ENCODE results near the gene LILRA2.
"Not testable (repeated sequence)": the region's sequence is repeated elsewhere in the genome, so short reads cannot be mapped to it uniquely, and the experiment has no call there.

The LILRA2 gene

GRCh38 chr19:54573330-54573872, at the start of gene LILRA2:
Gene LILRA2 (plus strand): TSS chr19:54573790. CDS start chr19:54573879, 89 bp downstream.
- peak; percentile 16 for DNase-seq (ENCODE audit: low spot score)

- no peak for DNase-seq (ENCODE audit: low spot score)
Observed at GRCh38 chr19:54525636-54526035, 48.0 kb upstream of the LILRA2 start.

GRCh38 chr19:54526972-54527371, 46.6 kb upstream of the LILRA2 start:
- DNase-seq (ENCODE audit: low spot score) = no peak

- DNase-seq (ENCODE audit: low spot score) = no peak
Observed at GRCh38 chr19:54530866-54531265, 42.7 kb upstream of the LILRA2 start.

- peak; percentile 64 for DNase-seq (ENCODE audit: low spot score)
Observed at GRCh38 chr19:54532528-54532927, 41.1 kb upstream of the LILRA2 start.

- DNase-seq (ENCODE audit: low spot score) = no peak
Observed at GRCh38 chr19:54533476-54533875, 40.1 kb upstream of the LILRA2 start.

- no peak for DNase-seq (ENCODE audit: low spot score)
Observed at GRCh38 chr19:54534156-54534555, 39.4 kb upstream of the LILRA2 start.

GRCh38 chr19:54535601-54536000, 38.0 kb upstream of the LILRA2 start:
- no peak for DNase-seq (ENCODE audit: low spot score)

GRCh38 chr19:54536956-54537355, 36.6 kb upstream of the LILRA2 start:
- no peak for DNase-seq (ENCODE audit: low spot score)

GRCh38 chr19:54541712-54542111, 31.9 kb upstream of the LILRA2 start:
- DNase-seq (ENCODE audit: low spot score) = no peak

GRCh38 chr19:54548806-54549205, 24.8 kb upstream of the LILRA2 start:
- DNase-seq (ENCODE audit: low spot score) = no peak

GRCh38 chr19:54549224-54549623, 24.4 kb upstream of the LILRA2 start:
- DNase-seq (ENCODE audit: low spot score) = no peak

- no peak for DNase-seq (ENCODE audit: low spot score)
Observed at GRCh38 chr19:54551293-54551692, 22.3 kb upstream of the LILRA2 start.

GRCh38 chr19:54551950-54552912, 21.4 kb upstream of the LILRA2 start:
- peak; percentile 28 for DNase-seq (ENCODE audit: low spot score)

GRCh38 chr19:54552913-54553310, 20.7 kb upstream of the LILRA2 start:
- no peak for DNase-seq (ENCODE audit: low spot score)

GRCh38 chr19:54554006-54554405, 19.6 kb upstream of the LILRA2 start:
- no peak for DNase-seq (ENCODE audit: low spot score)

- DNase-seq (ENCODE audit: low spot score) = no peak
Observed at GRCh38 chr19:54554896-54555295, 18.7 kb upstream of the LILRA2 start.

GRCh38 chr19:54556194-54556593, 17.4 kb upstream of the LILRA2 start:
- DNase-seq (ENCODE audit: low spot score) = no peak

- no peak for DNase-seq (ENCODE audit: low spot score)
Observed at GRCh38 chr19:54558339-54558738, 15.3 kb upstream of the LILRA2 start.

- DNase-seq (ENCODE audit: low spot score) = no peak
Observed at GRCh38 chr19:54560881-54561385, 12.7 kb upstream of the LILRA2 start.

- DNase-seq (ENCODE audit: low spot score) = no peak
Observed at GRCh38 chr19:54561840-54562239, 11.8 kb upstream of the LILRA2 start.

- not testable (repeated sequence) for DNase-seq (ENCODE audit: low spot score)
Observed at GRCh38 chr19:54563206-54563605, 10.4 kb upstream of the LILRA2 start.

GRCh38 chr19:54570316-54570715, 3.3 kb upstream of the LILRA2 start:
- DNase-seq (ENCODE audit: low spot score) = no peak

Measured in pons (tissue), 1 donor.